Measurements from ENCODE around the gene ANKRD12. TPM values are rescaled to one million over a fixed set of nuclear protein-coding genes. Genes with fewer than 3 reads are reported as not detected.

The ANKRD12 gene
- total RNA-seq, 1 donor from 2014 or later, result 36.3 TPM

- no peak for DNase-seq (ENCODE audit: low read depth)
These were observed 30.5 kb upstream of the ANKRD12 start for GRCh38 chr18:9106094-9106493.

DNA sequence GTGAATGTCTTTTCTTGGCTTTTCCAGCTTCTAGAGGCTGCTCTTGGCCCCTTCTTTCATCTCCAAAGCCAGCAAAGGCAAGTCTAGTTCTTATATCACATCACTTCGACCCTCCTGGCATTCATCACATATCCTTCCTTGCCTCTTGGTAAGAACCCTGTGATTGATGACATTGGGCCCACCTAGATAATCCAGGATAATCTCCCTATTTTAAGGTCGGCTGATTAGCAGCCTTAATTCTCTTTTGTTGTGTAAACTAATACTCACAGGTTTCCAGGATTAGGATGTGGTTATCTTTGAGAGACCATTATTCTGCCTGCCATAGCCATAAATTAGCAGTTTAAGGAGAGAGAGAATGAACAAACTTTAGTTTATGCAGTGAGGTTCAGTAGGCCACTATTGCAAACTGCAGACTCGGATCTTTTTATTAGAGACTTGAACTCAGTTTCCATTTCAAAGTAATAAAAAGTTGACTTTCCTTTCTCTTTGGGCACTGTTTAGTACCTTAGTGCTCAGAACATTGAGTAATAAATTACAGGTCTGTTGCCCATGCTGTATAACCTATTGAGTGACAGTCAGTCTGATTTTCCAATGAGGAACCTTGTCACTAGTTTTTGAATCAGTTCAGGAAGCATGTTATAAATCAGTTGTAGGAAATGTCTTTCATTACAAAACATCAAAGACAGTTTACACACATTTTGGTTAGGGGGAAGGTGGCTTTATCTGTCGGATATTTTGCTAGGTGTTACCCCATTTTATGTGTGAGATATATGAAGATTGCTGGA is 29.6 kb upstream of the ANKRD12 start:
- no peak for DNase-seq (ENCODE audit: low read depth)

- DNase-seq (ENCODE audit: low read depth), result no peak
These were observed 27.7 kb upstream of the ANKRD12 start for GRCh38 chr18:9108911-9109310.

GRCh38 chr18:9109523-9109922 is 27.1 kb upstream of the ANKRD12 start:
- no peak for DNase-seq (ENCODE audit: low read depth)

GRCh38 chr18:9113468-9114149 is 23.0 kb upstream of the ANKRD12 start:
- no peak for DNase-seq (ENCODE audit: low read depth)

DNA sequence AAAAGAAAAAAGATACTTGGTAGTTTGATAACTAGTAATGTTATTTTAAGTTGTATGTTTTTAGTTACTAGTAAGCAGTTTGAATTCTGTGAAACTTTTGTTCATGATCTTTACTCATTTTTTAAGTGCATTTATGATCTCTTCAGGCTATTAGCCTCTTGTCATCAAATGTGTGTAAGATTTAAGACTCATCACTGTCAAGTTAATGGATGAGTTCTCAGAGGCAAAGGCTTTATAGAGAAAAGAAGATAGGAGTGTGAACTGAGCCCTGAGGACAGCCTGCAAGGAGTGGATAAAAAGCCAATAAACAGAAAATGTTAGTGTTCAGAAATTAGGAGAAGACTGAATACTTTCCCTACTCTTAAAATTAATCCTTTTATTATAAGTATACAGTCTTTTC is 20.6 kb upstream of the ANKRD12 start:
- no peak for DNase-seq (ENCODE audit: low read depth)

DNA sequence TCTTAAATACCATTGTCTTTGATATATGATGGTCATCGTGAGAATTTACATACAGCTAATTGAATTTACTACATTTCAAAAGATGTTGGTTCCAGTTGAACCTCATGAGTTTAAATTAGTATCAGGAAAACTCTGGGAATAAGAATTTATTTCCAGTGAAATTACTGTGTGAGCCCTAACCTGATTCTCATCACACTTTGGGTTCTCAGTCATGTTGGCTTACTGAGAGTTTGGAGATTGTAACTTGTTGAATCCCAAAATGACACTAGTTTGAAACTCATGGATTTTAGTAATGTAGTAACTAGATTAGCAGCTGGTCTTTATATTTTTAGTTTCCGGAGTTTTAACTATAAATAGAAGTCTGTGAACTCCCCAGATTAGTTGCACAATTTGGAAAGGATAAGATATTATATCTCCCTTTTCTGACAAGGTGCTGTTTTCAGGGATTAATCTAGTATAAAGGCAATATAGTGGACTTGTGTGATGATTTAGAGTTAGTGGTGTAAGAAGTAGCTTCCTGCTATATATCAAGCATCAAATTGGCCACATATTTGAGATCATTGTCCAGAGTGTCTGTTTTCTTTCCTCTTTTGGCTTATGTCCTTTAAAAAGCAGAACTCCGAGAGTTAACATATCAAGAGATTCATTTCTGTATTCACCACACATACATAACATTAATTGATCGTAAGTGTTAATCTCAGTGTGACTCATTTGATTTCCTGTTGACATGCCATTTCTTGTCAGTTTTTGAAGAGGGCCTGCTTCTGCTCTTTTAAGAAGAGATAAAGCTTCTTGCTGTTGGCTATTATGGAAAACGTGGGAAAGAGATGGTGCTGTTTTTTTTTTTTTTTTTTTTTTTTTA is 18.4 kb upstream of the ANKRD12 start:
- no peak for DNase-seq (ENCODE audit: low read depth)

GRCh38 chr18:9120796-9121195 is 15.8 kb upstream of the ANKRD12 start:
- DNase-seq (ENCODE audit: low read depth), result no peak

GRCh38 chr18:9123520-9123919 is 13.1 kb upstream of the ANKRD12 start:
- DNase-seq (ENCODE audit: low read depth), result no peak

DNA sequence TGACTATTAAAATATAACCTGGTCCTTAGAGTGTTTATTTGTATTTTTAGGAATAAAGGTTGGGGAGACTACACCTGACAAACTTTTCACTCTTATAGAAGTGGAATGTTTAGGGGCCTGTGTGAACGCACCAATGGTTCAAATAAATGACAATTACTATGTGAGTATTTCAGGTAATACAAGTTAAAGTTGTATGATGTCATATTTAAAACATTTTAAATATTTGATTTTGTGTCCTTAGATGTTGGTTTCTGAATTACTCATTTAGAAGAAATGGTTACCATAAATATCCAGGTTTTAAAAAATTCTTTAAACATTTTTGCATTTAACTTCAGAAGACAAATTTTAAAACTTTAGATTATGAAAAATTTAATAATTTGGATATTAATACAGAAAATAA is 11.8 kb upstream of the ANKRD12 start:
- DNase-seq (ENCODE audit: low read depth), result no peak

DNA sequence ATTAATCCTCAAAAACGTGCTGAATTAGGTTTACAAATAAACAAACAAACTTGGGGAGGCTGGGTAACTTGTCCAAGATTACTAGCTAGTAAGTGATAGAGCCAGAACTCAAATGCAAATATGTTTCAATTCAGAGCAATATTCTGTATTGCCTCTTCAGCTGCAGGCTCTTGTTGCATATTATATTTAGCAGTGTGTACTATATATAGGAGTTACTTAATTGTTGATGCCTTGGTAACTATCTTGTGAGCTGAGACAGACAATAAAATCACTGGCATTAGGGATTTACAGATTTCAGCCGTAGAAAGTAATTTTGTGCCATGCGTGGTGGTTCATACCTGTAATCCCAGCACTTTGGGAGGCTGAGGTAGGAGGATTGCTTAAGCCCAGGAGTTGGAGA is 10.2 kb upstream of the ANKRD12 start:
- peak; percentile 35 for DNase-seq (ENCODE audit: low read depth)

GRCh38 chr18:9130195-9130594 is 6.4 kb upstream of the ANKRD12 start:
- no peak for DNase-seq (ENCODE audit: low read depth)

GRCh38 chr18:9130806-9131205 is 5.8 kb upstream of the ANKRD12 start:
- peak; percentile 31 for DNase-seq (ENCODE audit: low read depth)

DNA sequence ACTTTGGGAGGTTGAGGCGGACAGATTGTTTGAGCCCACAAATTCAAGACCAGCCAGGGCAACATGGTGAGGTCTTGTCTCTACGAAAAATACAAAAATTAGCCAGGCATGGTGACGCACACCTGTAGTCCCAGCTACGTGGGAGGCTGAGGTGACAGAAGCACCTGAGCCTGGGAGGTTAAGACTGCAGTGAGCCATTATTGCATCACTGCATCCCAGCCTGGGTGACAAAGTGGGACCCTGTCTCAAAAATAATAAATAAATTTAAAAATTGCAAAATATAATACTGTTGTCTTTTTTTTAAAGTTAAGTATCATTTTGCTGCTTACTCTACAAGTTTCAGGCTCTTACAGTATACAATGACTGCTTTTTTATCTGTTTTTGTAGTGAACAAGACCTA is 4.0 kb upstream of the ANKRD12 start:
- no peak for DNase-seq (ENCODE audit: low read depth)

DNA sequence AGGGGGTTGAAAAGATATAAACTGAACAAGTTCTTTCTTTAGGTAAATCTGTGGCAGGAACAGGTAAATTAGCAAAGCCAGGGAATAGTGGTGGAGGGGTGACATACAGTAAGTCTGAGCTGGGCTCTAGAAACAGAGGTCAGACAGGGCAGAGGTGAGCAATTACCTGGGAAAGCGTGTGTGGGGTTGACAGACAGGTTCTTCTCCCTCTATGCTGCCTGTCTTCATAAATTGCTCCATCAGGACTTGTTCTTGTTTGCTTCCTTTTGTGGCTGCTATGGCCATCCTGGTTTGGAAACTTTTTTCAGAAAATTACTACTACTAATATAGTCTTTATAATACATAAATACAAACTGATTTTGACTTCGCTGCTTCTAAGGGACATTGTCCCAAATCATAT is 3.4 kb upstream of the ANKRD12 start:
- no peak for DNase-seq (ENCODE audit: low read depth)

DNA sequence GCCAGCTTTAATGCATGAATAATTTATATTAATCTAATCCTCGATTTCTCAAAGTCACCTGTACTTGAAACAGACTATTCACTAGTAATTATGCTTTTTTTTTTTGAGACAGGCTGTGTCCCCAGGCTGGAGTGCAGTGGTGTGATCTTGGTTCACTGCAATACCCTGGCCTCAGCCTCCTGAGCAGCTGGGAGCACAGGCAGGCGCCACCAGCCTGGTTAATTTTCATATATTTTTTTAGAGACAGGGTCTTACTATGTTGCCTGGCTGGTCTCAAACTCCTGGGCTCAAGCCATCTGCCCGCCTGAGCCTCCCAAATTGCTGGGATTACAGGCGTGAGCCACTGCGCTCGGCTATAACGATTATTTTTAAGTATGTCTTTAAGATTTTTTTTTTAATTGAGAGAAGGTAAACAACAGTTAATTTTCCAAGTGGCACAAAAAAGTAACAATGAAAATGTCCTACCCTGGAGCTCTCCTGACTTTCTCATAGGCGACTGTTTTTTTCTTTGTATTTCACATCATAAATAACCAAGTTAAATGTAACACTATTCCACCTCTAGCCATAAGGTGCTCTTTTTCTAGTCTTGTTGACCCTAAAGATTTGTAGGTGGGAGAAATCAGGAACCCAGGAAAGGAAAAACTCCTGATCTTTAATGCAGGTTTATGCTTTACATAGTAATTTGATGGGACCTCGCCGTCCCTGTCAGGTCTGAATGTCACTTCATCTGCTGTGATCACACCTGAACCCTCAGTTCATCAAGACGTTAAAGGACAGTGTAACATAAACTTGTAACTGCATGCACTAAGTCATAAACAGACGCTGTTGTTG is 1.3 kb upstream of the ANKRD12 start:
- DNase-seq (ENCODE audit: low read depth), result no peak

DNA sequence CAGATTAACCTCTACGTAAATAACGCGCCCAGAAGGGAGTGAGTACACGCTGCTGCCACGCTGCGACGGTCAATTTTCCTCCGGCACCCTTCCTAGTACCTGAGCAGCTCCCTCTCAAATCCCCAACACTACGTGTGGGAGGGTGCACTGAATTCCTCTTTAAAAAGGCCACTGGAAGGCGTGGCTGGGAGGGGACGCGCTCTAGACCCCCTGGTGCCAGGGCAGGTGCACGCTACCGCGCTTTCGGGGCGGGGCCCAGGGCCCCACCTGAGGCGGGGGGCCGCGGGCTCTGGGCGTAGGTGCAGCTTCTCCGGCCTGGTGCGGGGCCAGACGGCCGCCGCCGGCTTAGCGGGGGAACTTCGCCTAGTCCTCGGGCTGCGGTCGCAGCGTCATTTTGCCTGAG is 668 bp upstream of the ANKRD12 start:
- DNase-seq (ENCODE audit: low read depth), result no peak

DNA sequence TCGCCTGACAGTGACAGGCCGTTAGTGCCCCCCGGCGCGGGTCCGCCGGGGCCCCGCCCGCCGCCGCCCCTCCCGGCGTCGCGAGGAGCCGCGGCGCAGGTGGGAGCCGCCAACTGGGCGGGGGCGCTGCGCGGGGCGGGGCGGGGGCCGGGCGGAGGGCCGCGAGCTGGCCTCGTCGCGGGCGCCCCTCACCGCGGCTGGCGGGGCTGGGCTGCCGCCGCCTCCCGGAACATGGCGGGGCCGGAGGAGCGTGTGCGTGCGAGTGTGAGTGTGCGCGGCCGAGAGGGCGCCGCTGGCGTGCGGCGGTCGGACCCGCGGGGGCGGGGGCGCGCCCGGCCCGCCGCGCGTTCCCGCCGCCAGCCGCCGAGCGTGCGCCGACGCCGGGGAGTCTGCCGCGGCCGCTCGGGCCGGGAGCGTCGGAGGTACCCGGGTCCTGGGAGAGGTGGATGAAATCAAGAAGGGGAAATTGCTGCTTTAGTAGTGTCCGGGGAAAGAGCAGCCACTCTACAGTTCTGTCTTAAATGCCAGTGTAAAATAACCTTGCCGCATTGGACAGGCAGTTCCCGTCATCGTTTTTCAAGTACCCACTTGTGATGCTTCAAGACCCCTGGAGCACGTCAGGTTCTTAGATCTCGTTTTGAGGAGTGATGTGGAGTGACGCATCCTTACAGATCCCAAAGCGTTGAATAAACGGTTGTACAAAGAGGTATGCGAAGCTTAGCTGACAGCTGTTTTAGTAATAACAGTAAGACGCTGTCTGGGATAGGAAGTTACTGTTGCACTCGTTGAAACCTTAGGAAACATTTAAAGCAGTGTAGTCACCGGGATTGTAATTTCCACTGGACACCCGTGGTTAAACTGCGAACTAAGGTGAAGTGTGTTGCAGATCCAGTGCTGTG is 836 bp downstream of the ANKRD12 start:
- peak; percentile 78 for DNase-seq (ENCODE audit: low read depth)

DNA sequence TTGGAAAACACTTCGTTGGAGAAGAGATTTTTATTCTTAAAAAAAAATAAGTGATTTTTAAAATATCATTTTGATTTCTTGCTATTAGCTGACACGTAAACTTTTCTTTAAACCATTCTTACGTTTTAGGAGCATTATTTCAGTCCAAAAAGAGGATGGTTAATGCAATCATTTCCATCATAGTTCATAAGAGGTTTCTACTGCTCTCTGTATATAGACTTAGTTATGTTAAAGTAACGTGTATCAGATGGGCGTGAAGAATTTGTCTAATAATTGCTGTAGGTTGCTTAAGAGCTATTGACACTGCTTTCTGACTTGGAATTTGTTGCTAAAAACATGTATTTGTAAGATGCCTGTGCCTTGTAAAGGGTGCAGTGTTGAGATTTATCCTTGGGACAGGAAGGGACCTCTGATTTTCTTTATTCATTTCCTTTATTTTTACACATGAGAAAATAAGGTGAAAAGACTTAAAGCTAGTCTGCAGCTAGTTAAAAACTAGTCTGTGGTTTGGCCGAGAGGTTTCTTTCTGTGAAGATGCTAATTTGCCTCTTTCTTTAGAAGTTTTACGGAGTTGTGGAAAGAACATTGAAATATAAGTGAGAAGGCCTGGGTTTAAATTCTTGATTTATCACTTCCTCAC is 2.9 kb downstream of the ANKRD12 start:
- no peak for DNase-seq (ENCODE audit: low read depth)

DNA sequence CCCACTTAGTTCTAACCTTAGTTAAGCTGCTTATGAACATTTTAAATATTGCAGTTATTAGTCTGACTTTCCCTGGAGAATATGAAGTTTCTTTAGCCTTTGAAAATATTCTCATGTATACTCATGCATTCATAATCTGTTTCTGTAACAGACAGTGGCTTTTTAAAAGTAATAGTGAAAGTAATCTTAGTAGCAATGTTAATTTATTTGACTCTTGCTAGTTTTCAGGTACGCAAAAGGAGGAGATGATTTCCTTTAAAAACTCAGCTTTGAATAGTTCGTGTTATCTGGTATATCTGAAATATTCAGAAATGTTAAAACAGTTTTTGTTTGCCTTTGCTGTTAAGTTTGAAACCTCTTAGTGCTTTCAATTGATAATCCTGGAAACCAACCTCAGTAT is 3.8 kb downstream of the ANKRD12 start:
- DNase-seq (ENCODE audit: low read depth), result no peak

All from myocyte (in vitro differentiated cells).